Measurements from ENCODE around the gene PLEKHG7.

PLEKHG7 gene

DNA sequence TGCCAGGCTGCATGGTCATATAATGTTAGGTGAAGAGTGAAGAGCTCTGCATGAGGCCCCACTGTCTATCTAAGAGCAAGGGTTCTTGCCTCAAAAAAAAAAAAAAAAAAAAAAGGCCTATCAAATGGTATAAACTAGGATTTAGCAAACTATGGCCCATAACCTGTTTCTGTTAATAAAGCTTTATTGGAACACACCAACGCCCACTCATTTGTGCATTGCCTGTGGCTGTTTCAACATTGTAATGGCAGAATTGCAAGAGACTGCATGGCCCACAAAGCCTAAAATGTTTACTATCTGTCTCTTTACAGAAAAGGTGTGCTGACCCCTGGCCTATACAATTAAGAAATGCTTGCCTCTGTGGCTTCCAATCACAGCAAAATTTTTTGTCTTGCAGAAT, 12.8 kb downstream of the PLEKHG7 start:
- TF ChIP-seq CTCF (conservative IDR thresholded peaks at IDR 0.05), result no peak

GRCh38 chr12:92717202-92717601, 14.4 kb downstream of the PLEKHG7 start:
- no peak for TF ChIP-seq CTCF (conservative IDR thresholded peaks at IDR 0.05)
- H3K27ac ChIP-seq, result no peak overlapping the region

More for the DNA sequence above, 12.8 kb downstream of the PLEKHG7 start:
- no peak overlapping the region for H3K27ac ChIP-seq

DNA sequence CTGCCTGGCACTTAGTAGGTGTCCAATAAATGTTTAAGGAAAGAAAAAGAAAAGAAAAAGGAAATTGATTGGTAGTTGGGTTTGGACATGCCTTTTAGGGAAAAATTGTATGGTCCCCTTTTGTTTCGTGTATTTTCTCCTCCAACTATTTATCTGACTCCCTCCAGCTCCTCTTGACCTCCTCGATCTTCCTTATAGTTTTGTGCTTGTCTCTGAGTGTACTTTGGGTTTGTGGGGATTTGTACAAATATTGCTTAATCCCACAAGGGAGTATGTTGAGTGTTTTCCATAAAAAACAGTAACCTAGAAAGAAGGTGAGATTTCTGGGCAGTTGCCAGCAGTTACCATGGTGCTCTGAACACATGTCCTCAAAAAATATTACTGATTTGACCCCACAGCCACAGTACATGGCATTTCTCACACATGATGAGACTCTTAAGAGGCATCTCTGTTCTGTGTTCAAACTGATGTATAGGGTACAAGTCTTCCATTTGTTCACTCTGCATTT, 15.7 kb downstream of the PLEKHG7 start:
- no peak overlapping the region for H3K27ac ChIP-seq
- TF ChIP-seq CTCF (conservative IDR thresholded peaks at IDR 0.05), result no peak

GRCh38 chr12:92719674-92720073, 16.9 kb downstream of the PLEKHG7 start:
- TF ChIP-seq CTCF (conservative IDR thresholded peaks at IDR 0.05), result no peak

DNA sequence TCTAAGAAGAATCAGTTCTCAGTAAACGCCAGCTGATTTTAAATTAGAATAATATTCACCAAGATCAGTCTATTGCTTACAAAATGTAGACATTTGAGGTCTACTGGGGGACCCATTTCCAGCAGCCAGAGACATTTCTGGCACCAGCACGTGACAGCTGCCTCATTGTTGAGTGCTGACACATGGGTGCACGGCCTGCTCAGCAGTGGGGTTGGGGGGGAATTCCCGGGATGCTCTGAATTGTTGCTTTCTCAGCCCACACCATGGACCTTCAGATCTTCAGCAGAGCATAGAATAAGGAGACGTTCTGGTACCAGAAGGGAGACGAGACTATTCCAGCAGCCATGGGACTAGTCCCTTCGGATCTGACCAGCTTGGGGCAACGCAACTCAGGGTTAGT, 18.3 kb downstream of the PLEKHG7 start:
- TF ChIP-seq CTCF (conservative IDR thresholded peaks at IDR 0.05), result no peak

More at GRCh38 chr12:92719674-92720073, 16.9 kb downstream of the PLEKHG7 start:
- no peak overlapping the region for H3K27ac ChIP-seq

DNA sequence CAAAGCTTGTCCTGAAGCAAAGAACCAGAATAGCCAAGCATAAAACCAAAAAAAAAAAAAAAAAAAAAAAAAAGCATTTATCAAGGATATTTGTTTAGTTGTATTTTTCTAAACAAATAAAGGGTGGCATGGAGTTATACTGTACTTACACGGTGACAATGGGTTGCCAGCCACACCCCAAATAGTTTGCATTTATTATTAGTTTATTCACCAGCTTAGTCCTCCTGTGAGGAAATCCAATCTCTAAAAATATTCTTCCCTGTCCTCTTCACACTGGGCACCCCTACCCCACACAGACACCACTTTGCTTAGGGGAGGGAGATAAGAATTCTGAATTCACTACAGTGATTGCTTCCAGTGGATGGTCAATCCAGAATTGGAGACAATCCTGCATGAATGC, 18.9 kb downstream of the PLEKHG7 start:
- H3K27ac ChIP-seq, result no peak overlapping the region
- no peak for TF ChIP-seq CTCF (conservative IDR thresholded peaks at IDR 0.05)

More for the DNA sequence above, 18.3 kb downstream of the PLEKHG7 start:
- H3K27ac ChIP-seq, result no peak overlapping the region

GRCh38 chr12:92722897-92723296, 20.1 kb downstream of the PLEKHG7 start:
- no peak overlapping the region for H3K27ac ChIP-seq
- TF ChIP-seq CTCF (conservative IDR thresholded peaks at IDR 0.05), result no peak
